Prostate gland (tissue), 2 donors: Measurements from ENCODE around the gene ARRDC5.

ENCODE experiments used
- CTCF ChIP-seq, 4 experiments: fragments of 200-600 bp in 2 of 4; fragments of 450-650 bp in 2 of 4; sonication (generic) in 2 of 4; IDR thresholded peaks; 1 replicate in 3 of 4; 2 replicates in 1 of 4; pipeline ENCODE4 v1.5.1; 2016 to 2019; ENCODE audit warnings: antibody characterized with exemption in 4 of 4, mild to moderate bottlenecking in 2 of 4, moderate library complexity in 2 of 4
- POLR2A ChIP-seq: fragments of 450-650 bp; IDR thresholded peaks from one replicate; pipeline ENCODE4 v1.6.1; 2016; ENCODE audit warnings: antibody characterized with exemption, mild to moderate bottlenecking
- POLR2AphosphoS5 ChIP-seq: sonication (generic); formaldehyde crosslinking; IDR thresholded peaks from one replicate; pipeline ENCODE4 v1.6.1; 2017; ENCODE audit warnings: antibody characterized with exemption

- TF ChIP-seq CTCF (IDR thresholded peaks at IDR 0.05) (no peak), POLR2A (no peak), POLR2AphosphoS5 (no peak)
Observed at GRCh38 chr19:4868286-4868834, 34.3 kb downstream of the ARRDC5 start.
